Stimulated activated CD4-positive, alpha-beta T cell treated with anti-CD3 and anti-CD28 coated beads, Interleukin-2, amount 100 ng/mL, for 24 hours (primary cell): ENCODE data around the gene LRRN2.
"Not testable (repeated sequence)": the region's sequence is repeated elsewhere in the genome, so short reads cannot be mapped to it uniquely, and the experiment has no call there.

ENCODE experiments used
- DNase-seq, 2 donors: peaks; one replicate each; pipeline ENCODE4 v3.0.0-alpha.2; 2020

Gene LRRN2

GRCh38 chr1:204658295-204658694, 27.2 kb downstream of the LRRN2 start:
- no peak for DNase-seq

DNA sequence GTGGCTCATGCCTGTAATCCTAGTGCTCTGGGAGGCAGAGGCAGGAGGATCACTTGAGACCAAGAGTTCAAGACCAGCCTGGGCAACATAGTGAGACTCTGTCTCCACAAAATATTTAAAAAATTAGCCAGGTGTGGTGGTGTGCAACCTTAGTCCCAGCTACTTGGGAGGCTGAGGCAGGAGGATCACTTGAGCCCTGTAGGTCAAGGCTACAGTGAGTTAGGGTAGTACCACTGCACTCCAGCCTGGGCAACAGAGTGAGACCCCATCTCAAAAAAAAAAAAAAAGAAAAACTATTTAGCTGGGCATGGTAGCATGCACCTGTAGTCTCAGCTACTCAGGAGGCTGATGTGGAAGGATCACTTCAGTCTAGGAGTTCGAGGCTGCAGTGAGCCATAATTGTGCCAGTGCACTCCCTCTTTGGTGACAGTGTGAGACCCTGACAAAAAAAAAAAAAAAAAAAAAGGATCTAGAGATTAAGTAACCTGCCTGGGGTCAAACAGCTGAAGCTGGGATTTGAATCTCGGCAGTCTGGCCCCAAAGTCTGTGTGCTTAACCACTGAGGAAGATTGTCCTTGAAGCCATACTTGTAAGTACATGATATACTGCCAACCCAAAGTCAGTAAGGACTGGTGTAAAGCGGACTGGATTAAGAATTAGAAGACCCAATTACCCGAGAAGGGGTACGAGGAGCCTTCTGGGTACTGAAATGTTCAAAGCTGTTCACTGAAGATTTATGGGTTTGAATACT, 31.8 kb downstream of the LRRN2 start:
- DNase-seq = no peak

DNA sequence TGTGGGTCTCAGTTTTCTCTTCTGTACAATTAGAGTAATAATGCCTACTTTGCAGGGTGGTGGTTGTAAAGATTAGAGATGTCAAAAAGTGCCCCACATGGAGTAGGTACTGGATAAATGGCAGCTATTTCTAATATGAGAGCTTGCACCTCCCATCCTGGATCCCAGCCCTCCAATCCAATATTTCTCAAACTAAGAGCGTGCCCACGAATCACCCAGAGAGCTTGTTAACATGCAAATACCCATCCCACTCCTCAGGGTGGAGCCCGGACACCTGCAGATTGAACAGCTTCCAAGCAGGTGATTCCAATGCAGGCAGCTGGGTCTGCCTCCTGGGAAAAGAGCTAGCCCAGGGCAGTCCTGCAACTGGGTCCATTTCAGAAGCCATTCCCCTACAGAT, 33.0 kb downstream of the LRRN2 start:
- DNase-seq = no peak

GRCh38 chr1:204651843-204652421, 33.6 kb downstream of the LRRN2 start:
- no peak for DNase-seq

DNA sequence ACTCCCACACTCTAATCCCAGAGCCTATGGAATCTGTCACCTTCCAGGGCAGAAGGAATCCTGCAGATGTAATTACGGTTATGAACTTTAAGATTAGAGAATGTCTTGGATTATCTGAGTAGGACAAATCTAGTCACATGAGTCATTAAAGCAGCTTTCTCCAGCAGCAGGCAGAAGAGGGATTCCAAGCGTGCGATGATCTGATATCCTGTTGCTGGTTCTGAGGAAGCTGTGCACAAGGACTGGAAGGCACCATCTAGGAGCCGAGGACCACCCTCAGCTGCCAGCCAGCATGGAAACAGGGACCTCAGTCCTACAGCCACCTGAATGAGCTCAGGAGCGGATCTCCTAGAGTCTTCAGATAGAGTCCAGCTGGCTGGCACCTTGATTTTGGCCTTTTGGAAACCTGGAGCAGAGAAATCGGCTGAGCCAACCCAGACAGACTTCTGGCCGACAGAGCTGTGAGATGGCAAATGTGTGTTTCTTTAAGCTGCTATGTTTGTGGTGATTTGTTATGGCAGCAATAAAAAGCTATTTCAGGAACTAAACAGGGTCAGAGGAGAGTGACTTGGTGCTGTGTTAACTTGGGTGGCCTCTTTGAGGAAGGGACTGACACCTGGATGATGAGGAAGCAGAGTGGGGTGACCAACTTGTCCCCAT, 34.5 kb downstream of the LRRN2 start:
- no peak for DNase-seq

DNA sequence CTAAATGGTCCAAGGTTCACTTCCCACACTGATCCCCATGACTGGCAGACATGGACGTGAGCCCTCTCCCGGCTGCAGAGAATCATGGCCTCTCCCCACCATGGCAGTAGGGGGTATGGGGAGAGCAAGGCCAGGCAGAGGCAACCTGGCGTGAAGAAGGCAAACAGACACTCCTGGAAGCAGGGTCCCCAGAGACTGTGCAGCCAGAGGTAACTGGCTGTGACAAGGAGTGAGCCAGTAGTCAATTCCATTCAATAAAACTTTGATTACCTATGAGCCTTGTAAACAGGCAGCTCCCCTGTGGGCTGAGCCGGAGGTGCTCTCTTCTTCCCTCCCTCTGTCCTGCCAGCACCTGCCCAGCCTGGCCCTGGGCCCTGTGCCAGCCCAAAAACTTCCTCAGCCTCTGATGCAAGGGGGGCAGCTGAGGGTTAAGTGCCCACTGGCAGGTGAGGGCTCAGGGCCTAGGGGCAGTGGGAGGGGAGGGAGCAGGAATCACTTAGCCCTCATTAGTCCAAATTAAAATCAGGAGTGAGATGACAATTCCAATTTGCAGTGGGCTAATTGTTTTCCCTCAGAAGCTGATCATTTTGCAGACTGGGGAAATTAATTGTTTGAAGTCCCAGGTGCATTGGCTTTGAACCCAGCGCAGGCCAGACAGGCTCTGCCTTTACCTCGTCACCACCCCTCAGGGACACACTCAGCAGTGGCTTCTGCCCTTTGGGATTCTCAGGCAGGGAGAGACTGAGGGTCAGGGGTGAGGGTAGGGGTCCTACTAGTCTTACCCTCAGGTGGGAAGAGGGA, 35.6 kb downstream of the LRRN2 start:
- no peak for DNase-seq

DNA sequence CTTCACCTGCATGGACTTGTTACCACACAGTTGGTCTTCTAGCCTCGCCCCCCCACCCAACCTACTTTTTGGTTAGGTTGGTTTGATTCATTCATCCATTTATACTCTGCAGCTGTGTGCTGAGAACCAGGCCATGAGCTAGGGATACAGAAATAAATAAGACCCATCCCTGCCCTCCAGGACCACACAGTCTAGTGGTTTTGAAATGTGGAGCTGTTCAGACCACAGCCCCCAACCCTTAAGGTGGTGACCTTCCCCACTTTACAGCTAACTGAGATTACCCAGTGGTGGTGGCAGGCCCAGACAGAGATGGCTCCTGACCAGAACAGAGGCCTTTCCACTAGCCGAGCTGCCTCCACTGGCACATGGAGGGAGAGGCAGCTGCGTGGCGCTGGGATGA, 37.0 kb downstream of the LRRN2 start:
- DNase-seq = no peak

DNA sequence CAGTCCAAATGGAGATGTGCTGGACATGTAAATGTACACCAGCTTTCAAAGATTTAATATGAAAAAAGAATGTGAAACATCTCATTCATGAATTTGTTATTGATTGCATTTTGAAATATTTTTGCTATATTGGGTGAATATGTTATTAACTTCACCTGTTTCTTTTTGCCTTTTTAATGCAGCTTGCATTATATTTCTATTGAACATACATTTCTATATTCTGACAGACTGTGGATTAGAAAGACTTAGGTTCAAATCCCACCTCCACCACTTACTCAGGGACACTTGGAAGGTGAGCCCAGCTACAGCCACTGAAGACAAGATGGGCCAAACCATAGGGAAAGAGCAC, 37.8 kb downstream of the LRRN2 start:
- DNase-seq = no peak

- no peak for DNase-seq
Observed at GRCh38 chr1:204647114-204647804, 38.3 kb downstream of the LRRN2 start.

DNA sequence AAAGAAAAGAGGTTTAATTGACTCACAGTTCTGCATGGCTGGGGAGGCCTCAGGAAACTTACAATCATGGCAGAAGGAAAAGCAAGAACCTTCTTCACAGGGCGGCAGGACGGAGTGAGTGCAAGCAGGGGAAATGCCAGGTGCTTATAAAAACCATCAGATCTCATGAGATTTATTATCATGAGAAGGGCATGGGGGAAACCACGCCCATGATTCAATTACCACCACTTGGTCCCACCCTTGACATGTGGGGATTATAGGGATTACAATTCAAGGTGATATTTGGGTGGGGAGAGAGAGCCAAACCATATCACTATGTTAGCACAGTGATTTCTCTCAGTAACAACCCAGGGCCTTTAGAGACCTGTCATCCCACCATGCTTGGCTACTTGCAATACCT, 39.9 kb downstream of the LRRN2 start:
- DNase-seq = no peak

- no peak for DNase-seq
Observed at GRCh38 chr1:204645251-204645650, 40.3 kb downstream of the LRRN2 start.

GRCh38 chr1:204643503-204643902, 42.0 kb downstream of the LRRN2 start:
- DNase-seq = no peak

- no peak for DNase-seq
Observed at GRCh38 chr1:204641936-204642335, 43.6 kb downstream of the LRRN2 start.

GRCh38 chr1:204641455-204641854, 44.1 kb downstream of the LRRN2 start:
- no peak for DNase-seq

- DNase-seq = no peak
Observed at GRCh38 chr1:204640578-204640977, 45.0 kb downstream of the LRRN2 start.

GRCh38 chr1:204634260-204634910, 51.2 kb downstream of the LRRN2 start:
- DNase-seq = no peak

- DNase-seq = no peak
Observed at GRCh38 chr1:204633665-204634064, 51.9 kb downstream of the LRRN2 start.

DNA sequence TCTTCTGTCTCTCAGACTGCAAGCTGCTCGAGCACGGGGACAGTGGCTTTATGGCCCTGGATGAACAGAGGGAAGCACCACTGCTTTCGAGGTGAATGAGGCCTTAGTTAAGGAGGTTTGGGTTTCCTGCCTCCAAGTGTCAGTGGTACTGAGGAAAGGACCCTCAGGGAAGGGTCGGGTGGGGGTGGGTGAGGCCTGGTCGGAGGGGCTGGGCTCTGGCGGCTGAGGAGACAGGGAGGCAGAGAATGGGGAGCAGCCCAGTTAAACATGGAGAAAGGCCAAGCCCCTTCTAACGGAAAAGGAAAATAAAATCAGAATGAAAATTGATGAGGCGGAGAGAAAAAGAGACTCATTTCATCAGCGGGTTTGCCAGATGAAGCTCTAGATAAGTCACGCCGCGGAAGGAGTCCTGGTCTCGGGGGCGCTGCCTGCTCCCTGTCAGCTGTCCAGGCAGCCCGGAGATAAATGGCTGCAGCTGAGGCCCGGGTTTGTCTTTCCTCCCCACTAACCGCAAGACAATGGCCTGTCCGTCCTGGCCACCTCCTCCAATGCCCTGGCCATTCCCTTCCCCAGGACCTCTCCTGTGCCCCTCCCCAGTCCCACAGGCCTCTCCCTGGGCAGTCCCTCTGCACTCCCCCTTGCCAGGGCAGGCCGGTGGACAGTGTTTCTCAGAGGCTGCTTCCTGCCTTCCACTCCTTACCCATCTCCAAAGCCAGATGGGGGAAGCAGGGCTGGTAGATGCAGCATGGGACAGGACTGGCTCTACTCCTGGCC, 55.2 kb downstream of the LRRN2 start:
- no peak for DNase-seq

DNA sequence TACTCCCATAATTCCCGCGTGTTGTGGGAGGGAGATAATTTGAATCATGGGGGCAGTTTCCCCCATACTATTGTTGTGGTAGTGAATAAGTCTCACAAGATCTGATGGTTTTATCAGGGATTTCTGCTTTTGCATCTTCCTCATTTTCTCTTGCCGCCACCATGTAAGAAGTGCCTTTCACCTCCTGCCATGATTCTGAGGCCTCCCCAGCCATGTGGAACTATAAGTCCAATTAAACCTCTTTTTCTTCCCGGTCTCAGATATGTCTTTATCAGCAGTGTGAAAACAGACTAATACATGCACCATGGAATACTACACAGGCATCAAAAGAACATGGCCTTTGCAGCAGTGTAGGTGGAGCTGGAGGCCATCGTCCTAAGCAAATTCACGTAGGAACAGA, 56.1 kb downstream of the LRRN2 start:
- DNase-seq = not testable (repeated sequence)

DNA sequence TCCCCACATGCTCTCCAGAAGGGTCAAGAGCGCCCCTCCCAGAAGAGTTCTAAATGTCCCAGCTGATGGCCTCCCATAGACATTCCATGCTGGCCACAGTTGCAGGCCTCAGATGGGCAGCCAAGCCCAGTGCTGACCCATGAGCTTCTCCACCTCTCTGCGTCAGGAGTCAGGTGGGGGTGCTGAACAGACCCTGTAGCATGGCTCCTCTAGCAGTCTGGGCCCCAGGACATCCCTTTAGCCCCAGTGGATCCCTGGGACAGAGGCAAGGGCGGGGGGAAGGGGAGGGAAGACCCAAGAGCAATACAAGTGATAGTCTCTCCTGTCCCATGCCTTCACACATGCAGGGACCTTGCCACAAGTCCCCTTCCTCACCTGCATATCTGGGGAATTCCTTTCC, 56.7 kb downstream of the LRRN2 start:
- no peak for DNase-seq

DNA sequence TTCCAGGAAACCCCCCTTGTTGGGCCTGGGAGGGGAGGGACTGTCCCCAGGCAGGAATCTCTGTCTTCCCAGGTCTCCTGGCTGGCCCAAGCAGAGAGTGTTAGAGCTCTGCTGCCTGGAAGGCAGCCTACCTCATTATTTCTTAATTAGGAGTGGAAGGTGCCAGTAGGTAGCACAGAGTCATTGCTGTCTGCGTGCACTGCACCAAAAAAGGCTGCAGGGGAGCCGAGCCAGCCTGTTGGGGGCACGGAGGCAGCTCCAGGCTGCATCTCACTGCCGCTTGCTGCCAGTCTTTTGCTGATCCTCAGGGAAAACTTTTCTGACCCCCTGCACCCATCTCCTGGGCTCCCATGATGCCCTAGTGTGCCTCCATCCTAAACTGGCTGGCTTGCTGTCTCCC, 58.1 kb downstream of the LRRN2 start:
- DNase-seq = no peak

DNA sequence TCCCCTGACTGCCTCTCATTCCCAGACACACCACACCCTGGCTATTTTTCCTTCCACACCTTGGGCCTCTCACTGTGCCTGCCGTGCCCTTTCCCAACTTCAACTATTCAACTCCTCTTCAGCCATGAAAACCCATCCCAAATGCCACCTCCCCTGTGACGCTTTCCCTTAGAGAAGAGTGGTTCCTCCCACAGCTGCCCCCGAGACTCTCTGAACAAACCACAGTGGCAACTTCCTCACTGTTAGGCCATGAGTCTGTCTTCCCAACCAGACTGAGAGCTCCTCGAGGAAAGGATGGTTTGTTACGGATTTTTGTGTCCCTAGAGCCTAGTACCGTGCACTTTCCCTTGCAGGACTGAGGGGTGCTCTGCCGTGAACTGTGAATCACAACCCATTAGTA, 59.2 kb downstream of the LRRN2 start:
- no peak for DNase-seq
